Stimulated activated CD4-positive, alpha-beta T cell treated with anti-CD3 and anti-CD28 coated beads, Interleukin-12 subunit alpha, Interleukin-12 subunit beta, amount 100 ng/mL, for 24 hours (primary cell): ENCODE results near the gene PEX13.
"Not testable (repeated sequence)": the region's sequence is repeated elsewhere in the genome, so short reads cannot be mapped to it uniquely, and the experiment has no call there.

ENCODE experiments used
- DNase-seq, 2 experiments: peaks; one replicate each; pipeline ENCODE4 v3.0.0-alpha.2; 2020; ENCODE audit warnings: low read depth in 2 of 2

The PEX13 gene

DNA sequence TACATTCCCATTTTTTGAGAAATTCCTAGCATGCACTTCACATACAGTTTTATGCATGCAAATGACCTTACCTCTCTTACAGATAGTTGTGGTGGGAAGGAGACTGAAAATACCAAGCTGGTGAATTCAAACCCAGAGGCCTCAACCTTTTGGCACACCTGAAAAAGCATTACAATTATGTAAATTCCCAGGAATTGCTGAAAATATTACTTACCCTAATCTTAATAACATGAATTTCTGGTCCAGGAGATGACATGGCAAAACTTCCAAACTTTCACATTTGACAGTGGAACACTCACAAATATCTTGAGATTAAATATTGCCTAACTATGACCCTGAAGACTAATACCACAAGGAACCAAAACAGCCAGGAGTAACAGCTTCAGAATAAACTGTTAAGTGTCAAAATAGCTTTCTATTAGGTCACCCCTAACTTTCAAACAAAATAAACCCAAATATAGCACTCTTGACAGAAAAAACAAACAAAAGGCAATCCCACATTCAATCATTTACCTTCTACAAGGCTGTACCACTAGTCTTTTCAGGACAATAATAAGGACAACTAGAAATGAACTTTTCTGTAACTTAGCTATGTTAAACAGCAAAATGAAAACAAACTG lies 10.9 kb upstream of the PEX13 start:
- no peak for DNase-seq

DNA sequence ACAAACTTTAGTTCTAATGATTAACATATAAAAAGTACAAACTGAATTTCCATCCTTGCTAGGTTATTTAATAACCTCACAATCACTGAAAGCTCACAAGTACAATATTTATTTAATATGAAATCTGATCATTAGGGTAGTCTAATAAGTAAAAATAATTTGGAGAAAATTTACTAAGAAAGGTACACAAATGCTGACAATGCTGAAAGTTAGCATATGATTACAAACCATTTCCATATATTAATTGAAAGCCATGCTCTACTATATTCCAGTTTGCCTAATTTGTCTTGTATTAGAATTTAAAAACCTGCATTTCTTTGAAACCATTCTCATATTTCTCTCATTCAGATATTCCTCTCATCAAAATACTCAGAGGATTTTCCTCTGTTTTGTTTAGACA lies 8.2 kb upstream of the PEX13 start:
- DNase-seq, result no peak

DNA sequence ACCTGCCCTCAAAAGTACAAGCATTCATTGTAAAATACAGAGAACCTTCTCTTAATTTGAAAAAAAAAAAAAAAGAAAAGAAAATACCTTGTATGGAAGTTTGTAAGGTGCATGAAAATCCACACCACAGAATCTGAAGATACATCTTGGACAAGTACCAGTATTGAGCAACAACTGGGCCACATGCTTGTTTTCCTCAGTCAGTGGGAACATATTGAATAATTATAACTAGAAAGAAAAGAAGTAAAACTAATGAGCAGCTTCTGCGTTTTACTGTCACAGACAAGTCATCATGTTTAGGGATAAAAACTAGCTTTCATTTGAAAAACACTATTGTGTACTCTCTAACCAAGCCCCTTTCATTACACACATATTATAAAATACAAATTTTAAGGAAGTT lies 5.8 kb upstream of the PEX13 start:
- no peak for DNase-seq

DNA sequence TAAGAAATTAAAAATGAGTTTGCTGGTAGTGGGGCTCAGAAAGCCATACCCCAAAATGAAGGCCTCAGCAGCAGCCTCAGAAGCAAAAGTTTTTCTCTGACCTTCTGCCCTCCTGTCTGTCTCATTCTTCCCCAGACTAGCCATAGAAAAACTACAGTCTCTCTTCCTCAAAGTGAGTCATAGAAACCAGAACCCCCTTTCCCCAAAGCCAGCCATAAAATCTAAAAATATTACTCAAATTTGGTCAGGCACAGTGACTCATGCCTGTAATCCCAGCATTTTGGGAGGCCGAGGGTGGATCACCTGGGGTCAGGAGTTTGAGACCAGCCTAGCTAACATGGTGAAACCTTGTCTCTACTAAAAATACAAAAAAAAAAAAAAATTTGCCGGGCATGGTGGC lies 5.2 kb upstream of the PEX13 start:
- DNase-seq, result not testable (repeated sequence)

DNA sequence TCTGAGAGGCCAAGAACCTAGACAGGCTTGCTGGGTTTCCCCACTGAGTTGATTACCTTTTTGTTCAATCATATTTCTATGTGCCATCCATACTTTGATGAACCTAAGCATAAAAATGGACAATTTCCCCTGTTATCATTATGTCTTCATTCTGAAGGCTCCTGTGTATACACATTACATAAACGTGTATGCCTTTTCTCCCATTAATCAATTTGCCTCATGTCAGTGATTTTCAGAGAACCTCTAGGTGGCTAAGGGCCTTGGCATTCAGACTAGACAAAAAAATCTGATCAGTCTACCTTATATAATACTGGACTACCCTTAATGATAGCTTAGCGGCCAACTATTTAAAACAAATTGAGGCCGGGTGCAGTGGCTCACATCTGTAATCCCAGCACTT lies 4.1 kb upstream of the PEX13 start:
- DNase-seq, result no peak

DNA sequence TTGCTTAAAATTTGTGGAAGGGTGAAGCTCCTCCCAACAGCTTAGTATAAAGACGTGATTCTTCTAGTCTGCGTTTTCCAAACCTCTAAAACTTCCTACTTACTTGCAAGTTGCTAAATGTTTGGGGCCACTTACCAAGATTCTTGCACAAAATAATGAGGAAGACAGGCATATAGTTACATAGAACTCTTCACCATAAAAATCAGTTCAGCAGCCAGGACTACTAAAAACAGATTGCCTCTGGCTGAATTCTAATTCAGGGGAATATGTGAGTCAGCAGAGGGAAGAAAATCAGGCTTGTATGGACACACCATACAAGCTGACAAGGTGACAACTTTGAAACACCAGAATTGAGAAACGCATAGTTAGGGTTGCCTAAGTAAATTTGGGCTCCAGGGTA lies 2.8 kb upstream of the PEX13 start:
- DNase-seq, result no peak

DNA sequence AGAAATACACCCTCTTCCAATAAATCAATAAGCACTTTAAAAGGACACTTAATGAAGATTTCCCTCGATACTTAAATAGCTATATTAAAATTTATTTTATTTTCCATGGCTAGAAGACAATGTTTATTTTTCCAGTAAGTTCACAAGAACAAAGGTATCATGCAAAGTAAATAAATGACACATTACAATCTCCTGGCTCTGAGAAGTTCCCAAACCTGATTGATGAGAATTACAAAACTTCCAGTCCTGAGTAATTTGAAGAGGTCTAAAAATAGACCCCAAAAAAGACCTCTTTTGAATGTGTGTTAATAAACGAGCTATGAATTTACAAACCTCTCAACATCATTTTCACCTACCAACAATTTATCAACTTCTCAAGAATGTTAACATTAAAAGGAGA lies 1.5 kb upstream of the PEX13 start:
- DNase-seq, result no peak

DNA sequence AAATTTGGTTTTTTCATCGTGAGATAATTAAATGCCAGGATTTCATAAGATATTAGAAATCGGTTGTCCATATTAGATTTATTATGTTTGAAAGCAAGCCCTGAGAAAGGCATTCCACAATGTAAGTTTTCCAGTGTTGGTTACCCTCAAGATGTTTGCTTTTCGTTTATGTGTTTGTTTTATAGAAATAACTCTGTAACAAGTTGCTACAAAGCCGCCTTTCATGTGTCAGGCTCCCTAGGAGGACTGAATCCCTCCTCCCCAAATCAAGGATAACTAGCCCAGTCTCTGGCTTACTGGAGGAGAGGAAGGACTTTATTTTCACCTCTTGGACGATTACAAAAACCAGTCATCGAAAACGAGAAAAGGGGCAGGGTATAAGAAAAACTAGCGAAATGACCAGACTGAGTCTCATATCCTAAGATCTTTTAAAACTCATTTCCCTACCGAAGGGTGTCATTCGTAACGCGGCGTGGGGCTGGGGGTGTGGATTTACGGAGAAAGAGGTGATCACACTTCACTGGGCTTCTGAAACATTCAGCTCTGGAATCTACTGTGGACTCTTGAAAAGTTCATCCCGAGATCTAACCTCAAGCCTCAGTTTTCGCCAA lies 1.0 kb upstream of the PEX13 start:
- DNase-seq, result peak in 1 of 2 experiments; percentile 36

DNA sequence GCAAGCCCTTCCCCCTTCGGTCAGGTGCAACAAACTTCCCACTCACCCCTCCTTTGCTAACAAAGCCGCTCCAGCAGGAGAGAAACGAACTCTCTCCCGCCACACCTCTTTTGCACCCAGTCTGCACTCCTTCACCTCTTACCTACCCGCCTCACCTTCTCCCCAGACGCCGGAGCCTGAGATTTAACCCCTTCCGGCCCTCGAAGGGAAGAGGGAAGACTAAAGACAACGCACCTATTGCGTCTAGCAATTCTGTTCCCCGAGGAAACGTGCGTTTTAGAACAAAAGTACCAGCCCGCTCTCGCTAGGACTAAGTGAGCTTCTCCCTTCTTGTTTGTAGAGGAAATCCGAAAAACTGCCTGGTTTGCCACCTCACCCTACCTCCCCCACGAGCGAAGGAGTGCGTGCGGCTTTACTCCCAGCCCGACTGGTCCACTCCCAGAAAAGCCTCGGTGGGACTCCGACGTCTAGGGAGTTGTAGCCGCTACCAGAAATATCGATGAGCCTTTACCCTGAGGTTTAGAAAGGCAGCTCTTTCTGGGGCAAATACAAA lies 441 bp upstream of the PEX13 start:
- peak; percentile 55 to 62 for DNase-seq

DNA sequence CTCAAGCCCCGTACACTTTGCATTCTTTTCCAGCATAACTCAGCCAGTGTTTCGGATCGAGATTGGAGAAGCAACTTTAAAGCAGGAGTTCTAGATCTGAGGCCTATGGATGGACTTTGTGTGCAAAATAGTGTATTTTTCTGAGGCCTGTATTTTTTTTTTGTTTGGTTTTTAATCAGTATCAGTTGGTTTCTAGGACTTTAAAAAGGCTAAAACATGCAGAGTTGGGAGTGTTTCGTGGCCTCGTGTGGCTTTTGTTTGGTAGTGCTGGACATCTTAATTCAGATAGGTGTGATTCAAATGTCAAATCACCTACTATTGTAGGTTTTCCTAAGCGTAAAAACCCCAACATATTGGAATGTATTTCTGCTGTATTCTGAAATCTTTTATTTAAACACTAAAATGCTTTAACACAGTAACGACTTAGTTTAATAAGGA lies 817 bp downstream of the PEX13 start:
- DNase-seq, result no peak

DNA sequence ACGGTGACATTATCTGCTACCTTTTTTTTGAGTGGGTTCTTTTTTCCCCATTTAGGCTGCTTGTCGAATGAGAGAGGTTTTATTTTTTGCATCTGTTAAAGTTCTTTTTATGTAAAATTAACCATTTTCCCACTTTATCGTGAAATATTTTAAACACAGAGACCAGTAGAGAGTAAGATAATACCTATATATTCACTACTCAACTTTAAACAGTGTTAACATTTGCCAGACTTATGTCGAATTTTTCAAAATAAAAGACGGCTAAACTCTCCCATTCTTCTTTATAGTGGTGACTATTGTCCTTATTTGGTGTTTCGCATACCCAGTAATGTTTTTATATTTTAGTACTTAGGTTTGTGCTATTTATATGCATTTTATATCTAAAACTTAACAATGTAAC lies 1.3 kb downstream of the PEX13 start:
- DNase-seq, result no peak

DNA sequence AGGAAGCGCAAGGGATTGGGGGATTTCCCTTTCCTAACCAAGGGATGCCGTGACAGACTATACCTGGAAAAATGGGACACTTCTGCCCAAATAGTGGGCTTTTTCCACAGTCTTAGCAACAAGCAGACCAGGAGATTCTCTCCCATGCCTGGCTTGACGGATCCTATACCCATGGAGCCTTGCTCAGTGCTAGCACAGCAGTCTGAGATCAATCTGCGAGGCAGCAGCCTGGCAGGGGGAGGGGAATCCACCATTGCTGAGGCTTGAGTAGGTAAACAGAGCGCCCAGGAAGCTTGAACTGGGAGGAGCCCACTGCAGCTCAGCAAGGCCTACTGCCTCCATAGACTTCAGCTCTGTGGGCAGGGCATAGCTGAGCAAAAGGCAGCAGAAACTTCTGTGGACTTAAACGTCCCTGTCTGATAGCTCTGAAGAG lies 3.7 kb downstream of the PEX13 start:
- no peak for DNase-seq

DNA sequence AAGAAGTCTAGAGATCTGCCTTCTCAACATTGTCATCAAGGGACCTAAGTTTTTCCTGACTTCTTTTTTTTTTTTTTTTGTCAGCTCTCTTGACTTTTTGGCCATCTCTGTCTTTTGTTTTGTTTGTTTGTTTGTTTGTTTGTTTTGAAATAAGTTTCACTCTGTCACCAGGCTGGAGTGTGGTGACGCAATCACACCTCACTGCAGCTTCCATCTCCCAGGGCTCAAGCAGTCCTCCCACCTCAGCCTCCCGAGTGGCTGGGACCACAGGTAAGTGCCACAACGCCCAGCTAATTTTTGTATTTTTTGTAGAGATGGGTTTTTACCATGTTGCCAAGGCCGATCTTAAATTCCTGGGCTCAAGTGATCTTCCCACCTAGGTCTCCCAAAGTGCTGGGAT lies 6.2 kb downstream of the PEX13 start:
- no peak for DNase-seq

DNA sequence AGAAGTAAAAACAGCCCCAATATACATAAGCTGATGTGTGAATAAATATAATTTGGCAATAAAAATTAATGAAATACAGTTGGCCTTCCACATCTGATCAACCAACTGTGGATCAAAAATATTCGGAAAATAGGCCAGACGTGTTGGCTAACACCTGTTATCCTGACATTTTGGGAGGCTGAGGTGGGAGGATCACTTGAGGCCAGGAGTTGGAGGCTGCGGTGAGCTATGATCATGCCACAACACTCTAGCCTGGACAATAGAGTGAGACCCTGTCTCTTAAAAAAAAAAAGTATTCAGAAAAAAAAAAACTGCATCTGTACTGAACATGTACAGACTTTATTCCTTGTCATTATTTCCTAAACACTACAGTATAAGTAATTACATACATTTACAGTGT lies 12.0 kb downstream of the PEX13 start:
- DNase-seq, result no peak

DNA sequence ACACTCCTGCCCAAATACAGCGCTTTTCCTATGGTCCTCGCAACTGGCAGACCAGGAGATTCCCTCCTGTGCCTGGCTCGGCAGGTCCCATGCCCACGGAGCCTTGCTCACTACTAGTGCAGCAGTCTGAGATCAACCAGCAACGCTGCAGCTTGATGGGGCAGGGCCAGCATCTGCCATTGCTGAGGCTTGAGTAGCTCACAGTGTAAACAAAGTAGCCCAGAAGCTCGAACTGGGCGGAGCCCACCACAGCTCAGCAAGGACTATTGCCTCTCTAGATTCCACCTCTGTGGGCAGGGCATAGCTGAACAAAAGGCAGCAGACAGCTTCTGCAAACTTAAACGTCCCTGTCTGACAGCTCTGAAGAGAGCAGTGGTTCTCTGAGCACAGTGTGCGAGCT lies 17.1 kb downstream of the PEX13 start:
- not testable (repeated sequence) for DNase-seq

DNA sequence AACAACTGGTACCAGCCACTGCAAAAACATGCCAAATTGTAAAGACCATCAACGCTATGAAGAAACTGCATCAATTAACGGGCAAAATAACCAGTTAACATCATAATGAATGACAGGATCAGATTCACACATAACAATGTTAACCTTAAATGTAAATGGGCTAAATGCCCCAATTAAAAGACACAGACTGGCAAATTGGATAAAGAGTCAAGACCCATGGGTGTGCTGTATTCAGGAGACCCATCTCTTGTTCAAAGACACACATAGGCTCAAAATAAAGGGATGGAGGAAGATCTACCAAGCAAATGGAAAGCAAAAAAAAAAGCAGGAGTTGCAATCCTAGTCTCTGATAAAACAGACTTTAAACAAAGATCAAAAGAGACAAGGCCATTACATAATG lies 19.1 kb downstream of the PEX13 start:
- not testable (repeated sequence) for DNase-seq

DNA sequence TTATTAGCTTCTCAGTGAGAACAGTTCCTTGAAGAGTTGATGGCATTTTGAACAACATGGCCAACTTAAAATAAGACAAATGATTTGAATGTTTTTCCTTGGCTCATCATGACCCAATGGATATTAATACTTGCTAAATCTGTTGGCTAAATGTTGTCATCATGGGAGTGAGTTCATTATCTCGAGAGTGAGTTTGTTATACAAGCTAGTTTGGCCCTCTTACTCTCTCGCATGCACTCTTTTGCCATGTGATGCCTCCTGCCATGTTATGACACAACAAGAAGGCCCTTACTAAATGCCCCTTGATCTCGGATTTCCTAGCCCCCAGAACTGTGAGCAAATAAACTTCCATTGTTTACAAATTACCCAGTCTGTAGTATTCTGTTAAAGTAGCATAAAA lies 25.3 kb downstream of the PEX13 start:
- DNase-seq, result no peak

DNA sequence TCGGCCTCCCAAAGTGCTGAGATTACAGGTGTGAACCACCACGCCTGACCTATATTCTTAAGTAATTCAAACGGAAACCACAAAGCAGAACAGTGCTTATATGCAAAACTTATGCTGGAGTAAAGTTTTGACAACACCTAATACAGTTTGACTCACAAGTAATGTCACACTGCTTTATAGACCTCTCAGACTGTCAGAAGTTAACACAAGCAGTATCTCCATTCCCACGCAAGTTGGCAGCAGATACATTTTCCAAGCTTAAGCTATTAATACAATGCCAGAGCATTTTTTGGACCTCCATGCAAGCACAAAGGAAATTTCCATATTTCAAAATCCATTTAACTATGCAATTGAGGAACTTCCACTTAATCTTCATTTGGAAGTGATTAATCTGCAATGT lies 27.1 kb downstream of the PEX13 start:
- DNase-seq, result no peak

DNA sequence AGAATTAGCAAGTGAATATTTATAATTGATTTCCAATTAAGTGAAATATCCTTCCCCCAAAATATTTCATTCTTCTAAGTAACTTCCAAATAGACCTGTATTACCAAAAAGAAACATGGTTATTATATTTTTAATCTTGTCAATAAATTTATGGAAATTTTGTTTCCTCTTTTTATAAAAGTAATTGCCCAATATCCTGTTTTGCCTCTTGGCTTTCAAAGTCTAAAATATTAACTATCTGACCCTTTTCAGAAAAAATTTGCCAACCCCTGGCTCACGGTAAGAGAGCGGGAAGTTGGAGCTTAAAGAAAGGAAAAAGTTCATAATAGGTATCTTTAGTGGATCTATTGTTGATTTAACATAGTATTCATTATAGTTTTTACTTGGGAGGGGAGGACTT lies 27.7 kb downstream of the PEX13 start:
- no peak for DNase-seq

DNA sequence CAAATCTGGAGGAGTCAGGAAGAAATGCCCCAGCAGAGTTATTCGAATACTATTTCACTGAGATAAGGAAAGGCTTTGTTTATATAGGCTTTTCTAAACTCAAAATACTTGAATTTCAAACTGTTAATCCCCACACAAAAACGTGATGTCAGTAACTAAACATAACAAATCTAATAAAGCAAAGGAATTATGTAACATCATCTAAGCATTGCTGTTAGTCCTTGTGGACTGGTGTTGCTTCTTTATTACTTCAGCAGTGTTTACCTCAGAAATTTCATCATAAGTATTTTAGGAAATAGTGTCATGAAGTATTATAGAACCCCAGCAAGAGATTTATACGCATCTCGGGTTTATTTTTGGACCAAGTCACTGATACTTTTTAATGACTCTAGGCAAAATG lies 28.5 kb downstream of the PEX13 start:
- DNase-seq, result no peak

DNA sequence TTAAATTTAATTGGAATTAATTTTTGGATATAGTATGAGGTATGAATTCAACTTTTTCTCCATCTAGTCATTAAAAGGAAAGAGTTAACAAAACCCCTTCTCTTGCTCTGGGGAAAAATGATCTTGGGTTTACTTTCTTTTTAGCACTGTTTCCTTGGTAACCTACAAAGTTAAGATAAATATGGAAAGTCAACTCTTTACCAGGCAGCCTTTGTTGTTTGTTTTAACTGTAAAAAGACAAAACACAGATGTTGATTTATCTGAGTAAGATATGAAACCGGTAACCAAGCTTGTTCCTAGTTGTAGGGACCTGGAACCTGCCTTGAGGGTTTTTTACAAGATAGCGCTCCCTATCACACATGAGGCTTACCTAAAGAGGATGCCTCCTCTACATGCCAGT lies 38.0 kb downstream of the PEX13 start:
- no peak for DNase-seq

DNA sequence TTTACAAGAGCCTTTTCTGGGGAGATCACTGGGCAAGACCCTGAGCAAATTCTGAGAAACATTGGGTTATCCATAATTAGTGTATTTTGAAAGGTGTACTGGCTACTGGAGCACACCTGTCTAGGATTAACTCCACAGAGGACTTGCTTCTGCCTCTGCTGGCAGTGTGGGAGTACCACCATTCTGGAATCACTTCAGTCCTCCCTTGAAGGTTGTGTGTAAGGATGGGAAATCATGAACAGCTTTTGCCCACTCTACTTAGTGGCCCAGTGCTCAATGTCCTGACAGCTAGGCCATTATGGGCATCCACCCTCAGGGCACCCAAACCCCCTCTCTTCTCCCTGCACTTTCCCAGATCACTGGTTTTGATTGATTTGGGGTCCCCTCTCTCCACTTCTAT lies 40.0 kb downstream of the PEX13 start:
- DNase-seq, result no peak

DNA sequence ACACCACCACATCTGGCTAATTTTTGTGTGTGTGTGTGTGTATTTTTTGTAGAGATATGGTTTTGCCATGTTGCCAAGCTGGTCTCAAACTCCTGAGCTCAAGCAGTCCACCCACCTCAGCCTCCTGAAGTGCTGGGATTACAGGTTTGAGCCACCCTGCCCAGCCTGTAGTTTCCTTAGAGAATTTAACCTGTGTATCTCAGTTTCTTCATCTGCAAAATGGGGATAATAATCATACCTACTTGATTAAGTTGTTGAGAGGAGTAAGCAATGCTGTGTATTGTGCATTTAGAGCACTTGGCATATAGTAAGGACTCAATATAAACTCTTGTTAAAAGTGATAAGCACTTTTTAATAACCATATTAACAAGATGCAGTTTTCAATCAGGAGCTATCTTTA lies 41.9 kb downstream of the PEX13 start:
- DNase-seq, result no peak
